Small intestine (tissue), 7 donors: ENCODE measurements around the gene NIFK. TPM values are rescaled to one million over a fixed set of nuclear protein-coding genes. Genes with fewer than 3 reads are reported as not detected.

Experiments used
- DNase-seq, 2 donors: peaks; one replicate each; pipeline versions ENCODE4 v3.0.0 to v3.0.0-alpha.2; 2013
- FAIRE-seq: peaks from 2 replicates; lab custom pipeline; 2012; peaks lifted over from hg19 to GRCh38; lab: Jason Lieb, UNC
- H3K27ac ChIP-seq, 3 donors: one replicate each; pipeline ENCODE4 v1.5.1; 2013; ENCODE audit warnings: low read length in 2 of 3, mild to moderate bottlenecking in 2 of 3, control low read depth in 1 of 3, inconsistent platforms in 1 of 3, low read depth in 1 of 3, moderate library complexity in 1 of 3
- H3K27me3 ChIP-seq, 3 donors: one replicate each; pipeline ENCODE4 v1.6.1; 2013; ENCODE audit warnings: low read length in 3 of 3, inconsistent platforms in 1 of 3; ENCODE audit not compliant: control insufficient read depth in 3 of 3, insufficient read depth in 3 of 3
- H3K36me3 ChIP-seq, 3 donors: one replicate each; pipeline ENCODE4 v1.6.1; 2013; ENCODE audit warnings: low read length in 3 of 3, inconsistent platforms in 1 of 3, low read depth in 1 of 3, mild to moderate bottlenecking in 1 of 3, moderate library complexity in 1 of 3; ENCODE audit not compliant: control insufficient read depth in 3 of 3, insufficient read depth in 2 of 3
- H3K4me1 ChIP-seq, 3 donors: one replicate each; pipeline ENCODE4 v1.6.1; 2013; ENCODE audit warnings: low read length in 2 of 3, inconsistent platforms in 1 of 3, low read depth in 1 of 3, mild to moderate bottlenecking in 1 of 3, moderate library complexity in 1 of 3; ENCODE audit not compliant: control insufficient read depth in 3 of 3, insufficient read depth in 2 of 3
- H3K4me3 ChIP-seq, 3 donors: one replicate each; pipeline ENCODE4 v1.5.1; 2013; ENCODE audit warnings: low read length in 3 of 3, control low read depth in 1 of 3, inconsistent platforms in 1 of 3, low read depth in 1 of 3, mild to moderate bottlenecking in 1 of 3, moderate library complexity in 1 of 3
- H3K9me3 ChIP-seq, 2 donors: one replicate each; pipeline ENCODE4 v1.6.1; 2013; ENCODE audit warnings: low read depth in 1 of 2, low read length in 1 of 2; ENCODE audit not compliant: control insufficient read depth in 2 of 2, insufficient read depth in 1 of 2
- WGBS, 3 donors: extraction: QIAGEN DNeasy Blood & Tissue Kit; methylation state at CpG; one replicate each; pipeline ENCODE4 v1.1.7; 2013; 5-methylcytosine and 5-hydroxymethylcytosine counted together
- polyA plus RNA-seq, 4 donors: library from polyadenylated mRNA; stranded (reverse) in 3 of 4; unstranded in 1 of 4; fragments of 200-250 nt in 3 of 4; fragments of 120-200 nt in 1 of 4; gene quantifications; one replicate each; pipeline versions ENCODE4 v1.2.1 to v1.2.3, GENCODE V29; 2013
- donor health status: healthy with polysubstance abuse.
- donor health status: control.
- donor health status: control.
- donor health status: Bipolar disorder and iron deficiency.
- donor health status: healthy.

NIFK gene
- polyA plus RNA-seq, 4 donors, result 12.1 to 51.8 (median 30.8) TPM

- H3K36me3 ChIP-seq, result peaks cover 0 to 2% (median 0%) of the 10 kb centered on the region in 3 donors
- FAIRE-seq (no peak), DNase-seq (no peak)
- no peak overlapping the region for H3K27ac ChIP-seq
- H3K4me3 ChIP-seq, result no peak overlapping the region
- peaks cover 0 to 25% (median 6%) of the 10 kb centered on the region in 3 donors for H3K4me1 ChIP-seq
- H3K27me3 ChIP-seq, result no peaks in the 10 kb centered on the region
- no peaks in the 10 kb centered on the region for H3K9me3 ChIP-seq
- WGBS, 3 donors, result 90 to 93% (median 92%) methylated on average over 13 of the region's 13 CpGs
Measured at GRCh38 chr2:121774235-121774634, 37.6 kb upstream of the NIFK start.

DNA sequence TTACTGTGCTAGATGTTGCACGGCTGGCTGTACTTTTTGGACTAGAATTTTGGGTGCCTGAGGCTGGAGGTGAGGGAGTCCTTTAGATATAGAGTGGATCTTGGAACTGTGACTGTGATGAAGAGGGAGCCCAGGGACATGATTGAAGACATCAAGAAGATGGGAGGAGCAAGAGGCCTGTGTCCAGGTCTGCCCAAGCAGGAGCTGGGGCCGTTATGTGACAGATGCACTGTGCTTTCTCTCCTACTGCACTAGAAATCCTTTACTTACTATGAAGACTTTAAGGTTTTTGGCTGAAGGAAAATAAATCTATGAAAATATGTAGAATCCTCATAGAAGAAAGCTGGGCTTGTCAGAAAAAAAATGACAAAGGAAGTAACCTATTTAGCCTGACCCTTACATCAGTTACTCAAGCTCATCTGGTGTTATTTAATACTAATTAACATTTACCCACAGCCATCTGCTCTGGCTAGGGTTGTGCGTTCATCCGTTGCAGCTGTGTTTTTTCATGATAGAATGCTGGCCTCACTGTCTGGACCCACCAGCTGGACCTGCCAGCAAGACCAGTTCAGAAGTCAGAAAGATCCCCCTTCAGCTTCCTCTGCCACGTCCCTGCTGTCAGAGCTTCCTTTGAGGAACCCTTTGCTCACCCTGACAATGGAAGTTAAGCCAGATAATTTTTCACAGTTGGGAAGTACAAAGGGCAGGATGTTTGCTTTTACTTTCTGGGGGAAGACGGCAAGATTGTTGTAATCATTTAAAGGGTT is 35.5 kb upstream of the NIFK start:
- Histone ChIP-seq H3K36me3 (peaks cover 0 to 11% (median 3%) of the 10 kb centered on the region in 3 donors), H3K4me1 (peaks cover 0 to 11% (median 0%) of the 10 kb centered on the region in 3 donors), H3K27ac (peak overlapping the region in 2 of 3 donors; percentile 5 to 50), H3K27me3 (no peaks in the 10 kb centered on the region), H3K4me3 (no peak overlapping the region), H3K9me3 (no peaks in the 10 kb centered on the region)
- DNase-seq, result peak; percentile 33 to 48
- WGBS, 3 donors, result 23 to 35% (median 35%) methylated on average over 6 of the region's 6 CpGs
- no peak for FAIRE-seq

DNA sequence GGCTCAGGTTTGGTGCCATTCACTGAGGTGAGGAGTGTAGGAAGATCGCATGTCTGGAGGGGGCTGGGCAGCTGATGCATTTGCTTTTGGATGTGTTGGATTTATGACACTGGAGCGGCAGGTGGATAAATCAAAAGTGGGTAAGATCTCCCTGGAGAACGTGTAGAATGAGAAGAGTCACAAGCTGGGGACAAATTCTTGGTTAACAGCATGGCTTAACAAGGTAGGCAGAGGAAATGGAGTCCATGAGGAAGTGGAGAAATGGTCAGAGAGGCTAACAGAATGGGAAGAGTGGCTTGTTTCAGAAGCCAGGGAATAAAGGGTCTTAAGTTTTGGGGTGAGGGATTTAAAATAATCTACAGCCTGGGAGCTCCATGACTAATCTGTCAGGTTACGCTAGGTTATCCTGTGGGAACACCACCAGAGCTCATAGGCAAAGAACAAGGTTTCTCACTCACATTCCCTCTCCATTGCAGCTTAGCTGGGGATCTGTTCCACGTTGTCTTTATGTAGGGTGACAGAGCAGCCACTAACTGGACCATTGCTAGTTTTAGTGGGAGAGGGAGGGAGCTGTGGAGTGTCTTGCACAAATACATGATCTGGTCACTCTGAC is 31.6 kb upstream of the NIFK start:
- peaks cover 0 to 8% (median 0%) of the 10 kb centered on the region in 3 donors for H3K4me1 ChIP-seq
- no peak overlapping the region for H3K4me3 ChIP-seq
- no peak overlapping the region for H3K27ac ChIP-seq
- no peaks in the 10 kb centered on the region for H3K9me3 ChIP-seq
- FAIRE-seq (no peak), DNase-seq (no peak)
- WGBS, 3 donors, result 80 to 86% (median 81%) methylated on average over 5 of the region's 5 CpGs
- H3K27me3 ChIP-seq, result no peaks in the 10 kb centered on the region
- H3K36me3 ChIP-seq, result peaks cover 10 to 26% (median 19%) of the 10 kb centered on the region in 3 donors

DNA sequence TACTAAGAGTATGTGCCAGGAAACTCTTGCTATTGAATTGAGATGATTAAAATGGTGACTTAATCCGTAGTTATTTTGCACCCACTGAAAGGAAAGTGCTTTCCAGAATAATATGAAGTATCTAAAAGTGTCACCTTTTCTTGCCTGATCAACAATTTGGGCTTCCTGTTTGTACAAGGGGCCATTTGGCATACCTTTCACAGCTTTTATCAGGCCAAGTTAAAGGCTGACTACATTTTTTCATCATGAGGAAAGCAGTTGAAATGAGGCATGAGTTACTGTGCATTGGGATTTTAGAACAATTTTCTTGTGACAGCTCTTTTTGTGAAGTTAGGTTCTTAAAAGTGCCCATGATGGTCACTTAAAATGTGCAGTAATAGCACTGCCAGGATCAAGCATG is 29.9 kb upstream of the NIFK start:
- Histone ChIP-seq H3K4me1 (peaks cover 0 to under 1% (median 0%) of the 10 kb centered on the region in 3 donors), H3K27ac (no peak overlapping the region), H3K36me3 (peaks cover 10 to 33% (median 19%) of the 10 kb centered on the region in 3 donors), H3K4me3 (no peak overlapping the region), H3K9me3 (no peaks in the 10 kb centered on the region), H3K27me3 (no peaks in the 10 kb centered on the region)
- no peak for DNase-seq
- FAIRE-seq, result no peak
- WGBS, 3 donors, result 74 to 87% (median 82%) methylated on average over 1 of the region's 1 CpG

GRCh38 chr2:121764681-121765228 is 28.1 kb upstream of the NIFK start:
- Histone ChIP-seq H3K27ac (no peak overlapping the region), H3K4me3 (no peak overlapping the region), H3K27me3 (no peaks in the 10 kb centered on the region), H3K4me1 (no peaks in the 10 kb centered on the region), H3K36me3 (peaks cover 13 to 37% (median 22%) of the 10 kb centered on the region in 3 donors), H3K9me3 (no peaks in the 10 kb centered on the region)
- DNase-seq (no peak), FAIRE-seq (no peak)
- 93 to 96% (median 93%) methylated on average over 10 of the region's 10 CpGs for WGBS, 3 donors

DNA sequence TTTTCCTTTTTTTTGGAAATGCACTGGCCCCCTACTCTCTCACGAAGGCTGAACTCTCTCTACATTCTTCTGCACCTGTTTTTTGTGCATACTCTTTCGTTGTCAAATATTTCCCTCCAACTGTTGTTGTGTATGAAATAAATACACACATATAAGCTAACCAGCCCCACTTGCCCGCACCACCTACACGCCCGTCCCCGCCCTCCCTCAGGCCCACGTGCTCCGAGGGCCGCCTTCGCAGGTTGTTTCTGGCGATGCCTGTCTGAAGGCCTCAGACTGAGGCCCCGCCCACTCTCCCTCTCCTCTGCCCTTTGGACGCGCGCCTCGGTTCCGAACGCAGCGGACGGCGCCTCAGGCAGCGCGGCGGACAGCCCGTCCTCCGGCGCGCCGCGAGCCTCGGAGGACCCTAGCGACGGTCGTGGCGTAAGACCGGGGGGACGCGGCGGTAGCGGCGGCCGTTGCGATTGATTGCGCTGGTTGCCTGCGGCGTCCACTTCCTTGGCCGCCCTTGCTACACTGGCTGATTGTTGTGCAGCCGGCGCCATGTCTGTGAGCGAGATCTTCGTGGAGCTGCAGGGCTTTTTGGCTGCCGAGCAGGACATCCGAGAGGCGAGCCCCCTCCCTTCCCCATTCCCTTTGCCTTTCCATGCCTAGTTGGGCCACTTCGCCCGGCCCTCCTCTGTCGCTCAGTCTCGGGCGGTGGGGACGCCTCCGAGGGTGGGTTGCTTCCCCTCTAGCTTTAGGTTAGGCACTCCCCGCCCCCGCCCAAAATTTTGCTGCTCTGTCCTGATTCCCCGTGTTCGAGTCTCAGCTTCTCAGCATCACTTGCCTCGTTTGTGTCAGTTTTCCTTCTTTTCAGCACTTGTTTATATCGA is 18.8 kb upstream of the NIFK start, which contains the start of gene TSN:
Gene TSN (plus strand): TSS at position 415 of the 875 bp plus-strand sequence. CDS start 129 bp downstream, at position 544.
- H3K9me3 ChIP-seq, result no peaks in the 10 kb centered on the region
- DNase-seq (peak; percentile 98 to 100), FAIRE-seq (no peak)
- 0% methylated on average over 45 to 67 of the region's 67 CpGs for WGBS, 3 donors
- peaks cover 0 to 15% (median 0%) of the 10 kb centered on the region in 3 donors for H3K36me3 ChIP-seq
- peak within 1 kb of the TSS; percentile 81 to 97 (median 96) for H3K4me3 ChIP-seq
- no peaks in the 10 kb centered on the region for H3K27me3 ChIP-seq
- peaks cover 0 to 3% (median 2%) of the 10 kb centered on the region in 3 donors for H3K4me1 ChIP-seq
- H3K27ac ChIP-seq, result peak within 1 kb of the TSS; percentile 41 to 91 (median 80)

DNA sequence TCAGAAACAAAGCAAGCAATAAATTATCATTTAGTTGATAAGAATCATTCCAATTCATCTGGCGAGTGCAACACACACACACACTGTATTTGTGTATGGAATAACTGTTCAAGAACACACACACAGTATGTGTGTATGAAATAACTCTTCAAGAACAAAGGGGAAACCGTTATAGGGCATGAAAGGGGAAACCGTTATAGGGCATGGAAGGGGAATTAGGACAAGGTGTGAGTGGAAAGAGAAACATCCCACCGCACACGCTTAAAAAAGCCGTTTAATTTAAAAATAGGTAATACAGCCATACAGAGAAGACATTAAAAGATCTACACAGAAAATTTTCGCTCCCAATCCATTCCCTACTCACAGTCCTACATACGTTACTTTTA is 18.2 kb upstream of the NIFK start:
- peak overlapping the region in 2 of 3 donors; percentile 51 to 69 for H3K4me3 ChIP-seq
- no peak for FAIRE-seq
- WGBS, 3 donors, result 0 to 2% (median 2%) methylated on average over 8 of the region's 8 CpGs
- H3K27me3 ChIP-seq, result no peaks in the 10 kb centered on the region
- peak overlapping the region in 1 of 3 donors; percentile 25 for H3K27ac ChIP-seq
- no peak for DNase-seq
- H3K9me3 ChIP-seq, result no peaks in the 10 kb centered on the region
- H3K4me1 ChIP-seq, result peaks cover 0 to 3% (median 2%) of the 10 kb centered on the region in 3 donors
- H3K36me3 ChIP-seq, result peaks cover 0 to 10% (median 0%) of the 10 kb centered on the region in 3 donors
